Panc1 (cell line): Measurements from ENCODE around the gene DNAJC10. TPM values are rescaled to one million over a fixed set of nuclear protein-coding genes. Genes with fewer than 3 reads are reported as not detected.

Experiments used
- ATAC-seq: fragments of 200-7000 bp; cut with Tn5 transposase; 2 replicates; pipeline ENCODE4 v1.9.1; 2020; ENCODE audit warnings: mild to moderate bottlenecking, moderate library complexity
- BruUV-seq: library from RNA; stranded (reverse); fragments of 400-500 nt; replicated peaks from 2 replicates; lab custom pipeline; 2021; lab: Mats Ljungman, UMichigan
- CTCF ChIA-PET: fragments of 300-600 bp; sonication (Branson Sonifier 250); formaldehyde crosslinking; loops from one replicate; lab custom pipeline; 2022; ENCODE audit warnings: antibody characterized with exemption; lab: Charles Lee
- POLR2A ChIA-PET: fragments of 300-600 bp; sonication (Branson Sonifier 250); formaldehyde crosslinking; loops from one replicate; lab custom pipeline; 2022; ENCODE audit warnings: antibody characterized with exemption; lab: Charles Lee
- DNase-seq: peaks from one replicate; pipeline ENCODE4 v3.0.0-alpha.2; 2010; ENCODE audit warnings: low read depth, low spot score
- H3K27ac ChIP-seq: 2 replicates; pipeline ENCODE4 v1.5.1; 2011; ENCODE audit warnings: mild to moderate bottlenecking, low read length, inconsistent platforms
- H3K27me3 ChIP-seq: fragments of 200-500 bp; sonication (Bioruptor generic); 2 replicates; pipeline ENCODE4 v1.6.0; 2014; ENCODE audit warnings: low read length, inconsistent platforms; ENCODE audit not compliant: control insufficient read depth, insufficient read depth
- H3K36me3 ChIP-seq: fragments of 200-500 bp; sonication (Bioruptor generic); 2 replicates; pipeline ENCODE4 v1.5.1; 2014; ENCODE audit warnings: inconsistent platforms, mild to moderate bottlenecking, low read length, moderate library complexity; ENCODE audit not compliant: control insufficient read depth, insufficient read depth
- H3K4me1 ChIP-seq: 2 replicates; pipeline ENCODE4 v1.5.1; 2011; ENCODE audit warnings: inconsistent platforms, mild to moderate bottlenecking, low read length, moderate library complexity; ENCODE audit not compliant: control insufficient read depth, insufficient read depth
- H3K4me3 ChIP-seq, 2 experiments: 2 replicates each; pipeline ENCODE4 v1.5.1; 2011 to 2012; ENCODE audit warnings: low read depth in 2 of 2, low read length in 2 of 2, mild to moderate bottlenecking in 2 of 2, inconsistent platforms in 1 of 2, moderate library complexity in 1 of 2
- H3K9me3 ChIP-seq: fragments of 200-500 bp; sonication (Bioruptor generic); 2 replicates; pipeline ENCODE4 v1.5.1; 2014; ENCODE audit warnings: low read depth, mild to moderate bottlenecking, inconsistent platforms, low read length, moderate library complexity; ENCODE audit not compliant: control insufficient read depth, insufficient read depth
- POLR2AphosphoS5 ChIP-seq: IDR thresholded peaks from 2 replicates; pipeline ENCODE4 v1.6.1; 2012; ENCODE audit warnings: mild to moderate bottlenecking, low read depth, low read length, moderate library complexity
- SIN3A ChIP-seq: IDR thresholded peaks from 2 replicates; pipeline ENCODE4 v1.6.1; 2012; ENCODE audit warnings: low read depth, mild to moderate bottlenecking, low read length, moderate library complexity, borderline replicate concordance; ENCODE audit not compliant: insufficient read depth
- TCF7L2 ChIP-seq: IDR thresholded peaks from 2 replicates; pipeline ENCODE4 v1.6.1; 2011; ENCODE audit warnings: mild to moderate bottlenecking, low read depth, low read length, inconsistent platforms
- in situ Hi-C: cut with HindIII; loops from 2 replicates; pipeline ENCODE4 v1.10.0; 2016; ENCODE audit warnings: low sequenced_read_pairs, low pct_unique_long_range_greater_than_20kb
- intact Hi-C: fragments of 100-400 bp; cut with micrococcal nuclease; formaldehyde crosslinking; loops from one replicate; pipeline ENCODE4 v1.10.0; 2022; ENCODE audit not compliant: unreplicated experiment
- total RNA-seq: library from RNA; stranded (reverse); gene quantifications from one replicate; pipeline ENCODE4 v1.2.1, GENCODE V29; 2021; ENCODE audit not compliant: unreplicated experiment
- TF ChIP-seq, protein P1 (sequence below), 2 experiments: IDR thresholded peaks; 2 replicates each; pipeline ENCODE4 v1.6.1; 2011 to 2012; ENCODE audit warnings: low read depth in 2 of 2, control low read depth in 1 of 2, low read length in 1 of 2, mild to moderate bottlenecking in 1 of 2, moderate library complexity in 1 of 2; ENCODE audit not compliant: insufficient read depth in 1 of 2
- TF ChIP-seq, protein P2 (sequence below): fragments of 450-650 bp; IDR thresholded peaks from 2 replicates; pipeline ENCODE4 v1.5.1; 2017; ENCODE audit warnings: mild to moderate bottlenecking

Gene DNAJC10
- total RNA-seq, 1 experiment from 2014 or later, result 122 TPM

DNA sequence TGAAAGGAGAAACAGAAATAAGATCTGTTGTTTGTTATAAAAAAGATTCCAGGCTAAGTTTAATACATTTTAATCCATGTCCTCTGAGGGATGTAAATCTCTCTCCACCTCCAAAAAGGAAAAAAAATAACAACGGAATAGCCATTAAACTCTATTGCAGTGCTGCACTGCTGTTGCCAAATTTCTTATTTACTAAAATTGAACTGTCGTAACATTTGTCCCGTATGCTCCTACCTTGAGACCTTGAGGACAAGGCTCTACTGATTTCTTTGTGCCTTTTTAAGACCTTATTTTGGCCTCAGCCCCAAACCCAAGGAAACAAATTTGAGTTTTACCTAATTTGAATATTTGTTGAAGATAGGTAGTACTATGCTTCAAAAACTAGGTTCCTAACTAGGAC is 94.0 kb downstream of the DNAJC10 start:
- DNase-seq, result no peak
- intact Hi-C loops, result no loop called here

DNA sequence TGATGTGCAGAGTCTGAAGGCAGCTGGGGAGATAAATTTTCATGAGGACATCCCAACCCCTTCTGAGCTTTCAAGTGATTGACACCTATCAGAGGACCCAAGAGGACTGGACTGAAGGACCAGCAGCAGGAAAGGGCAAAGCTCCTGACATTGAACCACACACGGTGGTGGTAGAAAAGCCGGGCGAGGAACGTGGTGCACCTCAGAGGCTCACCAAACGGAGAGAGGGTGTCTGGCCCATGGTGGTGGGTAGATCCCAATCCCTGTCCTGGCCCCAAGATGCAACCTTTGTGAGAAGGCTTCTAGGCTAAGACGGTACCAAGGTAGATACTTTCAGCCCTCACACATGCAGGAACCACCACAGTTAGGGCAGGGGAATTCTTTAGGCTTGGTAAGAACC is 98.3 kb downstream of the DNAJC10 start:
- TF ChIP-seq POLR2AphosphoS5 (no peak), SIN3A (no peak), TCF7L2 (no peak)
- TF ChIP-seq, protein P1, sequence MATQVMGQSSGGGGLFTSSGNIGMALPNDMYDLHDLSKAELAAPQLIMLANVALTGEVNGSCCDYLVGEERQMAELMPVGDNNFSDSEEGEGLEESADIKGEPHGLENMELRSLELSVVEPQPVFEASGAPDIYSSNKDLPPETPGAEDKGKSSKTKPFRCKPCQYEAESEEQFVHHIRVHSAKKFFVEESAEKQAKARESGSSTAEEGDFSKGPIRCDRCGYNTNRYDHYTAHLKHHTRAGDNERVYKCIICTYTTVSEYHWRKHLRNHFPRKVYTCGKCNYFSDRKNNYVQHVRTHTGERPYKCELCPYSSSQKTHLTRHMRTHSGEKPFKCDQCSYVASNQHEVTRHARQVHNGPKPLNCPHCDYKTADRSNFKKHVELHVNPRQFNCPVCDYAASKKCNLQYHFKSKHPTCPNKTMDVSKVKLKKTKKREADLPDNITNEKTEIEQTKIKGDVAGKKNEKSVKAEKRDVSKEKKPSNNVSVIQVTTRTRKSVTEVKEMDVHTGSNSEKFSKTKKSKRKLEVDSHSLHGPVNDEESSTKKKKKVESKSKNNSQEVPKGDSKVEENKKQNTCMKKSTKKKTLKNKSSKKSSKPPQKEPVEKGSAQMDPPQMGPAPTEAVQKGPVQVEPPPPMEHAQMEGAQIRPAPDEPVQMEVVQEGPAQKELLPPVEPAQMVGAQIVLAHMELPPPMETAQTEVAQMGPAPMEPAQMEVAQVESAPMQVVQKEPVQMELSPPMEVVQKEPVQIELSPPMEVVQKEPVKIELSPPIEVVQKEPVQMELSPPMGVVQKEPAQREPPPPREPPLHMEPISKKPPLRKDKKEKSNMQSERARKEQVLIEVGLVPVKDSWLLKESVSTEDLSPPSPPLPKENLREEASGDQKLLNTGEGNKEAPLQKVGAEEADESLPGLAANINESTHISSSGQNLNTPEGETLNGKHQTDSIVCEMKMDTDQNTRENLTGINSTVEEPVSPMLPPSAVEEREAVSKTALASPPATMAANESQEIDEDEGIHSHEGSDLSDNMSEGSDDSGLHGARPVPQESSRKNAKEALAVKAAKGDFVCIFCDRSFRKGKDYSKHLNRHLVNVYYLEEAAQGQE (IDR thresholded peaks at IDR 0.05; ENCODE audit: insufficient read depth in 1 of 2, low read depth in 2 of 2, low read length in 1 of 2), result no peak
- TF ChIP-seq, protein P2, sequence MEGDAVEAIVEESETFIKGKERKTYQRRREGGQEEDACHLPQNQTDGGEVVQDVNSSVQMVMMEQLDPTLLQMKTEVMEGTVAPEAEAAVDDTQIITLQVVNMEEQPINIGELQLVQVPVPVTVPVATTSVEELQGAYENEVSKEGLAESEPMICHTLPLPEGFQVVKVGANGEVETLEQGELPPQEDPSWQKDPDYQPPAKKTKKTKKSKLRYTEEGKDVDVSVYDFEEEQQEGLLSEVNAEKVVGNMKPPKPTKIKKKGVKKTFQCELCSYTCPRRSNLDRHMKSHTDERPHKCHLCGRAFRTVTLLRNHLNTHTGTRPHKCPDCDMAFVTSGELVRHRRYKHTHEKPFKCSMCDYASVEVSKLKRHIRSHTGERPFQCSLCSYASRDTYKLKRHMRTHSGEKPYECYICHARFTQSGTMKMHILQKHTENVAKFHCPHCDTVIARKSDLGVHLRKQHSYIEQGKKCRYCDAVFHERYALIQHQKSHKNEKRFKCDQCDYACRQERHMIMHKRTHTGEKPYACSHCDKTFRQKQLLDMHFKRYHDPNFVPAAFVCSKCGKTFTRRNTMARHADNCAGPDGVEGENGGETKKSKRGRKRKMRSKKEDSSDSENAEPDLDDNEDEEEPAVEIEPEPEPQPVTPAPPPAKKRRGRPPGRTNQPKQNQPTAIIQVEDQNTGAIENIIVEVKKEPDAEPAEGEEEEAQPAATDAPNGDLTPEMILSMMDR, result no peak
- Histone ChIP-seq H3K4me3 (no peak overlapping the region), H3K27me3 (peaks cover 22% of the 10 kb centered on the region), H3K27ac (no peak overlapping the region), H3K36me3 (no peaks in the 10 kb centered on the region), H3K4me1 (no peaks in the 10 kb centered on the region; the same call in 1 of the 2 replicates), H3K9me3 (no peaks in the 10 kb centered on the region)
- intact Hi-C loops, result no loop called here
- no peak for ATAC-seq
- no TSS peak for BruUV-seq
- no peak for DNase-seq
- in situ Hi-C loops, result no loop called here
- CTCF ChIA-PET, result no interaction called here
- POLR2A ChIA-PET, result no interaction called here

More for the DNA sequence above, 94.0 kb downstream of the DNAJC10 start:
- ChIA-PET CTCF (no interaction called here), POLR2A (no interaction called here)
- in situ Hi-C loops, result no loop called here
- Histone ChIP-seq H3K4me1 (no peaks in the 10 kb centered on the region), H3K36me3 (no peaks in the 10 kb centered on the region), H3K4me3 (no peak overlapping the region), H3K27me3 (peaks cover 18% of the 10 kb centered on the region), H3K27ac (no peak overlapping the region), H3K9me3 (no peaks in the 10 kb centered on the region)
- TF ChIP-seq, protein P2, result no peak
- TF ChIP-seq, protein P1 (IDR thresholded peaks at IDR 0.05; ENCODE audit: insufficient read depth in 1 of 2, low read depth in 2 of 2, low read length in 1 of 2), result no peak
- TF ChIP-seq TCF7L2 (no peak), SIN3A (no peak), POLR2AphosphoS5 (no peak)
- ATAC-seq, result no peak
- no TSS peak for BruUV-seq
